Activated CD4-positive, CD25-positive, alpha-beta regulatory T cell (primary cell): ENCODE results near the gene ENGASE.
A peak's percentile ranks its signal among the peaks of the same experiment; 100 is the strongest.

Experiments
- DNase-seq, 4 experiments: peaks; one replicate each; lab custom pipeline; 2025; lab: John Stamatoyannopoulos, UW

ENGASE gene

DNA sequence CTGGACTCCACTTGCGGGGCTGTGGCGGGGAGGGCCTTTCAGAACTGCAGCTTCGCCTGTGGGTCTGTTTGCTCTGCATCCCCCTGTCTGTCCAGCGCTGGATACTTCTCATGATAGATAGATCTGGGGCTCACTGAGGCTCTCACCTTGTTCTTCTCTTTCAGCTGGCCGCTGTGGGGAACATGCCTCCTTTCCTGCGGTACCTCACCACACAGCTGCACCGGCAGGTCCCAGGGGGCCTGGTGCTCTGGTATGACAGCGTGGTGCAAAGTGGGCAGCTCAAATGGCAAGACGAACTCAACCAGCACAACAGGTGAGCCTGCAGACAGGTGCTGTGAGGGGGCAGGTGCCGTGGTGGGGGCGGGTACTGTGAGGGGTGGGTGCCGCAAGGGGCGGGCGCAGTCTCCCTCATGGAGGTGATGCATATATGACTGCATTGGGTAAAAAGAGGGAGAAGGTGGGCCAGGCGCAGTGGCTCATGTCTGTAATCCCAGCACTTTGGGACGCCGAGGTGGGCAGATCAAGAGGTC lies 6.2 kb downstream of the ENGASE start:
- DNase-seq: no peak

DNA sequence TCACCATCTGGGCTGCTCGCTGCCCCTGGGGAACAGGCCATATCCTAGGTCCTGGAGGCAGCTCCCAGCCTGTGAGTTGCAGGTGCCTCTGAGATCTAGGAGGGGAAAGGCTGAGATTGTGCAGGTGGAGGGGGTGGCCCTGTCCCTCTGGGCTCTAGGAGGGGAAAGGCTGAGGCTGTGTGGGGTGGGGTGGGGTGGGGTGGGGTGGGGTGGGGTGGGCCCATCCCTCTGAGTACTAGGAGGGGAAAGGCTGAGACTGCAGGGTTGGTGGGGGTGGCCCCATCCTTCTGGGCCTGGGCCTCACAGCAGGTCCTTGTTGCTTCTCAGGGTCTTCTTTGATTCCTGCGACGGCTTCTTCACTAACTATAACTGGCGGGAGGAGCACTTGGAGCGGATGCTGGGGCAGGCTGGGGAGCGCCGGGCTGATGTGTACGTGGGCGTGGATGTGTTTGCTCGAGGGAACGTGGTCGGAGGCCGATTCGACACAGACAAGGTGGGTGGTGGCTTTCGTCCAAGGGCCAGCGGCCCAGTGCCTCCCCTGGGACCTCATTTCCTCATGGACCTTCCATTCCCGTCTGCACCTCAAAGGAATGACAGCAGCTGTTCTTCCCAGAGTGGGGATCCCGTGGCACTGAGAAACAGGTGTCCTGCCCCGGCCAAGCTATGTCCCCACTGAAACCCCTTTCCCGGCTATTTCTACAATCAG lies 7.1 kb downstream of the ENGASE start:
- DNase-seq: no peak

DNA sequence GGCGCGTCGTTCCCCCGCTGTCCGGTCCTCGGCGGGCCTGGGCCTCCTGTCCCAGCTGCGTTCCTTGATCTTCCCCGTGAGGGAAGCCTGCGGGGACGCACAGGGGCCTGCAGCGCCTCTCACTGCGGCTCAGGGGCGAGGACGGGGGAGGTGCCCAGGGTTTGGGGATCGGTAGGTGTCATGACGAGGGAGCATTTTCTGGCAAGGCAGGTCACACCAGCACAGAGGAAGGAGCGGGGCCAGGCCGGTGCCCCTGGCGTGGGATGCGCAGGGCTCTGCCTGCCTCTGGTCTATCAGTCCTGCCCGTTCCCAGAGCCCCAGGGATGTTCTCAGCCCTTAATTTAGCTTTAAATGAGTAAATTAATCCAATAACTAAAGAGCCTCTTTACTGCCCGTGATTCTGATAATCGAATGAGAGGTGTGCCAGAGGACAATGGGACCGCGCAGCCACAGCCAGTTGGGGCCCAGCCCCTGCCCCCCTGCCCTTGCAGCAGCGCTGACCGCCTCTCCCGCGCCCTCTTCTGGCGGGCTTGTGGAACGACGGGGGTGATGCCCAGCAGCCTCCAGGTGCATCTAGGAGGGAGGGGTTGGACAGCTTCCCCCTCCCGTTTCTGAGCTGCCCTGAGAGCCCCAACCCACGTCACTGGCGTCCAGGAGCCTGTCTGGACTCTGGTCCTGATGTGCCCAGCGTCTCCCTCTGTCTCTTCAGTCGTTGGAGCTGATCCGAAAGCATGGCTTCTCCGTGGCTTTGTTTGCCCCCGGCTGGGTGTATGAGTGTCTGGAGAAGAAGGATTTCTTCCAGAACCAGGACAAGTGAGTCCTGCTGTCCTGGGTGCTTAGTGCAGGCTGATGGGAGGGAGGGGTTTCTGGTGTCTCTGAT lies 7.9 kb downstream of the ENGASE start:
- DNase-seq: peak in 1 of 4 experiments; percentile 18

DNA sequence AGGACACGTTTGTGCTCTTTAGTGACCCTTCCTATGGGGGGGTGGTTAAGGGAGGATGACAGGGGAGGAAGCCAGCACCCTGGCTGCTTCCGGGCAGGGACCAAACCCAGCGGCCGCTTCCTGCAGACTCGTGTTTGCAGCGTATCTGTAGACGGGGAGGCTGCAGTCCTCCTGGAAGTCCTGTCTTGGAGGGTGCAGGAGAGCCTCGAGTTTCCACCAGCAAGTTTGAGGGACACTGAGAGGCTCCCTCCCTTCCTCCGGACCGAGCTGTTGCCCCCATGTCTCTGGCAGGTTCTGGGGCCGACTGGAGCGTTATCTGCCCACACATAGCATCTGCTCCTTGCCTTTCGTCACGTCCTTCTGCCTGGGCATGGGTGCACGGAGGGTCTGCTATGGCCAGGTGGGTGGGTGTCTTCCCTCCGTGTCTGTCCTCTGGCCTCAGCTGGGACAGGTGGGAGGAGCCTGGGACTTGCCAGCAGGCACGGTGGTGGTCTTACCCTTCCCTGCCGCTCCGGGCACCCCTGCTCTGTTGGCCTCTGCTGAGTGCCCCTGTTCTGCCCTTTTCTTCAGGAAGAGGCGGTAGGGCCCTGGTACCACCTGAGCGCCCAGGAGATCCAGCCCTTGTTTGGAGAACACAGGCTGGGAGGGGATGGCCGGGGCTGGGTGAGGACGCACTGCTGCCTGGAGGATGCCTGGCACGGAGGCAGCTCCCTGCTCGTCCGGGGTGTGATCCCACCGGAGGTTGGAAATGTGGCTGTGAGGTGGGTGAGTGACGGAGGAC lies 8.8 kb downstream of the ENGASE start:
- no peak for DNase-seq

DNA sequence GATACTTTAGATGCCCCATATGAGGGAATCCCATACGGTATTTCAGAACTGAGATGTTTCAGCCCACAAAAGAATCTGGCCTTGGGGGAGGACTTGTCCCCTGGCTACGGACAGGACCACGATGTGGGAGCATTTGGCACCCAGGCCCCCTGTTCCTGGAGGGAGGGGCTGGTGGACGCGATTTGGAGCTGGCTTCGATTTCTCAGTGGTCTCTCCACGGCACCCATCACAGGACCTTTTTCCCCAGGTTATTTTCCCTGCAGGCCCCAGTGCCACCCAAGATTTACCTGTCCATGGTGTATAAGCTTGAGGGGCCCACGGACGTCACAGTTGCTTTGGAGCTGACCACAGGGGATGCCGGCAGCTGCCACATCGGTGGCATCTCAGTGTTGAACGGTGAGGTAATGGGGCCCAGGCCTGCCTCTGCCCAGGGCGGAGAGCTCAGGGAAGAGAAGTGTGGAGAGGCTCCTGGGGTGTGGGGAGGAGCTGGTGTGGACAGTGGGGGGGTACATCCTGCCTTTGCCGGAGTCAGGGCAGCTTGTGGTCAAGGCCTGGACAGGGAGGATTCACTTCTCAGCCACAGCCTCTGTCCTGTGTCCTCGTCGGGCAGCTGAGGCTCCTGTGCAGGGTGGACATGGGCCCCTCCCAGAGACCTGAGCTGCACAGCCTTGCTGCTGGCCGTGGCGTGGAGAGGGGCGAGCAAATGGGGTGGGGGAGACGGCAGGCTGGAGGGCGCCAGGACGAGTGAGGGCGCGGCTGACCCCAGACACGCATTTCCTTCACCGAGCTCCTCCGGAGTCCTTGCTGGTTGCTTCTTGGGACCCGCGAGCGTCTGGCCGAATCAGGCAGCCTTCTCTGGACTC lies 9.9 kb downstream of the ENGASE start:
- DNase-seq: no peak

DNA sequence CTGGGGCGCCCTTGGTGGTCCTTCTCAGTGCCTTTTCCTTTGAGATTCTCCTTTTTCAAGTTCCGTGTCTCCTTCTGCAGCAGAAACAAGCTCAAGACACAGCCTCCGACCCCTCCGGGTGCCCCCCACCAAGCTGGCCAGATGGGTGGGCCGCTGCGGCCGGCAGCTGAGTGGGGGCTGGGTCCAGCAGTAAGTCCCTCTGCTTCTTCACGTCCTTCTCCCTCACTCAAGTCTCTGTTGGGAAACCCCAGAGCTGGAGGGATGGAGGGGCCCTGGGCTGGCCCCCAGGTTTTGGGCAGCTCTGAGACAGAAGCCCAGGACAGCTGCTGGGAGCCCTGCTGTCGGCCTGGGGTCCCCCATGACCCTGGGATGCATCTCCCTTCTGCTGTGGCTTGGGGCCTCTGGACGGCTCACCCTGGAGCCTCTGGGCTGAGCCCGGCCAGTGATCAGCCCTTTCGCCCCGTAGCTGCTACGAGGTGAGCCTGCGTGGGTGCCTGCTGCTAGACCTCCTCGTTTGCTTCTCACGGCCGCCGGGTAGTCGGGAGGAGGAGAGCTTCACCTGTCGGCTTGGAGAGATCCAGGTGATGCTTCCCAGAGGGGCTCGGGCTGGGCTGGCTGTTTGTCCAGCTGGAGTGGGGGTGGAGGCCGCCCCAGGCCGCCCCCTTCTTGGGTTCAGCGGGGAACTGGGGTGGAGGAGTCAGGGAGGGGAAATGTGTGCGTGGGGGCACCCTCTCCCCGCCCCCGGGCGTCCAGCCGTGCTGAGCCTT lies 10.7 kb downstream of the ENGASE start:
- DNase-seq: no peak

DNA sequence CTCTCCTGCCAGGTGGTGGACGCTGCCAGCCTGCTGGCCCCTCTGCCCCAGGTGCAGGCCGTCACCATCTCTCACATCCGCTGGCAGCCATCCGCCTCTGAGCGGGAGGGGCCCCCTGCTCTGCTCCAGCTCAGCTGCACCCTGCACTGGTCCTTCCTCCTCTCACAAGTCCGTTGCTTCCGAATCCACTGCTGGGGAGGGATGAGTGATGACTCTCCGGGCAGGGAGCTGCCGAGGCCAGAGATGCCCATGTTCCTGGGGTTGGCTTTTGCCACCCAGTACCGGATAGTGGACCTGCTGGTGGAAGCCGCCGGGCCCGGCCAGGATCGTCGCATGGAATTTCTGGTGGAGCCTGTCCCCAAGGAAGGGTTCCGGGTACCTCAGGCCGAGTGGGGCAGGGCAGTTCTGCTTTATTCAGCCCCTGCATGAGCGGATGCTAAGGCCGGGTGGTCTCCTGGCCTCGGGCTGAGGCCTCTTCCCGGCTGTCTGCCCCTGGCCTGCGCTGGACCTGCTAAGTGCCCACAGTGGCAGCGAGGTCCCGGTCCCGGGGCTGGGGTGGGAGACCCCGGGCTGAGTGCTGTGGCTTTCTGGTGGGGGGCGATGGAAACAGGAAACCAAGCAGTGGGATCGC lies 11.4 kb downstream of the ENGASE start:
- no peak for DNase-seq

DNA sequence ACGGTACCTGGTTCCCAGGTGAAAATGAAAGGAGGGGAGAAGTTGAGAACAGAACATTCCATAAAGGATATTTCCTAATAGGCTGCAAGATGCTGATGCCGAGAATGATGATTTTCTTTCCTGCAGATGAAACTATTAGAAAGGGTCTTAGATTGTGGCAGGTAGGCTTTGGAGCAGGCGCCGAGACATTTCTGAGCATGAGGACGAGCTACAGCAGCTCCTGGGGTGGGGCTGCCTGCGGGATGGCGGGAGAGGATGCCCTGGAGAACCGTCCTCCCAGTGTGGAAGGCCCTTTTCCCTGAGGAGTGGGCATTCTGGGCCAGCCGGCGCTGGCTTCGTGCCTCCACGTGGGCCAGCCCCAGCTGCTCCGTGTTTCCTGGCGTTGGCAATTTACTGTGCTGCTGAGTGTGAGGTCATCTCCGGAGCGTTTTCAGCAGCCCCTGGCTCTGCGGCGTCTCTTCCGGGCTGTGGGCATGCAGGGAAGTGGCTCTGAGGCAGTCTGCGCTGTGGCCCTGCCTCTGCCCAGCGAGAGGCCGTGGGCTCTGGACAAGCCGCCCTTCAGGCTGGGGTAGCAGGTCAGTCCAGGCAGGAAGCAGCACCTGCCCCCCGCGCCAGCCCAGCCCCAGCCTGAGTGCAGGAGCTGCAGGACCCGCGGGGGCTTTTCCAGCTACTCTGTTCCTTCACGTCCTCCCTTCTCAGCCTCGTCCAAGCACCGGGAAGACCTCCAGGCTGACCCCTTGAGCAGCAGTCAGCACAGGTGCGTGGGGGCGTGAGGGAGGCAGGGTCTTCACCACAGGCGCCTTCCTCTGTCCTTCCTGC lies 12.2 kb downstream of the ENGASE start:
- no peak for DNase-seq

DNA sequence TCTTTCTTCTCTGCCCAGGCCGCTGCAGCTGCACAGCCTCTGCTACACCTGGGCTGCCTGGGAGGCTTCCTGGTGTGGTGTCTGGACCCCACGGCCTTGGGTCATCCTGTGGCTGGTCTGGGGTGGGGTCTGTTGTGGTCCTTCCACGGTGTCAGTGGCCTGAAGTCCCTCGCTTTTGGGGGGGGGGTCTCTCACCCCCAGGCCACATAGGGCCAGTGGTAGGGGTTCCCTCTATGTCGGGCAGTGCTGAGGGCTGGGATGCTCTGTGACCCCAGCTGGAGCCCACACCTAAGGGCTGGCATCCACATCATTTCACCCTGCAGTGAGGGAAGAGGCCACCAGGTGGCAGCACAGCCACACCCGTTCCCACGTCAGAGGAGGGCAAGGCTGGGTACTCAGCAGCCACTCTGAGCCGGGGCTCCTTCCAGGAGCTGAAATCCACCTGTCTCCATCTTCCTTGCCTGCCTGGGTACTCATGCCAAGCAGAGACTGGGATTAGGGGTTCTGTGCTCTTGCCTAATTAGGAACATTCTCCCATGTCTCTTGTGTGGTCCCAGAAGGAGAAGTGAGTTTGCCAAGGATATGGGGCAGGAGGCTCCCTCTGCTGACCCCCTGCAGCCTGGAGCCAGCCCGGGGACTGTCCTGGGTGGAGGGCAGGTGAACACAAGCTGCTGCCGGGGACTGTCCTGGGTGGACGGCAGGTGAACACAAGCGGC lies 13.0 kb downstream of the ENGASE start:
- peak; percentile 50 to 70 (median 65) for DNase-seq

DNA sequence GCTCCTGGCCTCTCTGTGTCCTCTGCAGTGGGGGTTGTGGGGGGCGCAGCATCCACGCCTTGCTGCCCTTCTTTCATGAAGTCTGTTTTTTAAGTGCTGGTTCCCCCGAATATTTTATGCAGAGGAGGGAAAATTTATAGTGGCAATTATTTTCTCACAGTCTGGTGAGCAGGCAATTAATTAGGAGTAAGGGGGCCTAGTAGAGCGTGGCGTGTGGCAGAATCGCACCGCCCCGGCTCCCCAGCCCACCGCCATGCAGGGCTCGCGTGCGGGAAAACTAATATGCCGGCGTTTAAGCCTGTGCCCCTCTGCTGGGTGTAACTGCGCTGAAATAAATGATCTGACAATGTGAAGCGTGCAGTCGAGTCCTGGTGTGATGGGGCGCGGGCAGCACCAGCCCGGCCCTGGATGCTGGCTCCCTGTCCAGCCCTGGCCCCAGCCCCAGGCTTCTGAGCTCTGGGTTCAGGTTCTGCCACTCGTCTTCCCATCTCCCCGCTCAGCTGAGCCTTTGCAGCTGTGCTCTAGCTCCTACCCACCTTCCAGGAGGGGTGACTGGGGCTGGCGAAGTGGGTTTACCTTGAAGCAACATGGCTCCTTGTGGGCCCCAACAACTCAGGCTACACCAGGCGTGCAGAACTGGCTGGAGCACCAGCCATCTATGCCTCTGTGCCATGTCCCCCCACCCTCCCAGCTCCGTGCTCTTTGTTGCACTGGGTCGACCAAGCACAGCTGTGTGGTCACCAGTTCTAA lies 13.8 kb downstream of the ENGASE start:
- no peak for DNase-seq

DNA sequence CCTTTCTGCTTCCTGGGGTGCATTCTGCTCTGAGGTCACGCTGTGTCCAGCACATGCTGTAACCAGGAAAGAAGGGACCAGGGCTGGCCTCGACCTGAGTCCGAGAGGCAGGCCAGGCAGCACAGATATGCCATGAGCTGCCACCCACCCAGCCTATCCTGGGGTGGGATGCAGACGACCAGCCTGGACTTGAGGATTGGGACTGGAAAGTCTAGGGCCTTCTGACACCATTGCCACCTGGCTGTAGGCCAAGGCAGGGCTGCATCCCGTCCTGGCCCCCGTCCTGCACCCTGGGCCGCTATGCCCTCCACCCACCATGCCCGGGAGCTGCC lies 14.3 kb downstream of the ENGASE start:
- DNase-seq: no peak

DNA sequence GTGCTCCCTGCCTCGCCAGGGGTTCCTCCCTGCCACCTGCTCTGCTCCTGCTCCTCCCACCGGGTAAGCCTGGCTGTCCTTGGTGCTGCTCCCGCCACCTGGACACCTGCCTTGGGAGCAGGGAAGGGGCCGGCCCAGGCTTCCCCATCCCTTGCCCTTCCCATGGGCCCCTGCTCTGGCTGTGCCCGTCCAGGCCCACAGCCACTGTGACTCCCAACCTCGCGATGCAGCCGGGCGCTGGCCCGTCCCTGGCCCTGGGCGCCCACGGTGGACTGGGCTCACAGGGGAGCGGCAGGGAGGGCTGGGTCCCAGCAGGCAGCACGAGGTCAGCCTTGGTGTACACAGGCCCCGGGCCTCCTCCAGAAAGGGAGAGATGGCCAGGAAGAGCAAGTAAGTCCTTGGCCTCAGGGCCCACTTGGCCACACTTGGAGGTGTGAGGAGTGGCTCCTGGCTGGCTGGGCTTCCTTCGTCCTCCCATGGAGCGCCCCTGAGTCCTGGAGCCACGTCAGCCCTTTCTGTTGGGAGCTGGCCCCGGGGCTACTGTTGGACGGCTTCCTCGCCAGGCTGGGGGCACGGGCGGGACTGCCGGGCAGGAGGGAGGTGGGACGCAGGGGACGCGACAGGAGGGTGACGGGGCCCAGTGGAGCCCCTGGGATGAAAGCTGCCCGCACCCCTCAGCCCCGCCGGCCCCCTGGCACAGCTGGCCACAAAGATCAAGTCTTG lies 15.3 kb downstream of the ENGASE start:
- no peak for DNase-seq

DNA sequence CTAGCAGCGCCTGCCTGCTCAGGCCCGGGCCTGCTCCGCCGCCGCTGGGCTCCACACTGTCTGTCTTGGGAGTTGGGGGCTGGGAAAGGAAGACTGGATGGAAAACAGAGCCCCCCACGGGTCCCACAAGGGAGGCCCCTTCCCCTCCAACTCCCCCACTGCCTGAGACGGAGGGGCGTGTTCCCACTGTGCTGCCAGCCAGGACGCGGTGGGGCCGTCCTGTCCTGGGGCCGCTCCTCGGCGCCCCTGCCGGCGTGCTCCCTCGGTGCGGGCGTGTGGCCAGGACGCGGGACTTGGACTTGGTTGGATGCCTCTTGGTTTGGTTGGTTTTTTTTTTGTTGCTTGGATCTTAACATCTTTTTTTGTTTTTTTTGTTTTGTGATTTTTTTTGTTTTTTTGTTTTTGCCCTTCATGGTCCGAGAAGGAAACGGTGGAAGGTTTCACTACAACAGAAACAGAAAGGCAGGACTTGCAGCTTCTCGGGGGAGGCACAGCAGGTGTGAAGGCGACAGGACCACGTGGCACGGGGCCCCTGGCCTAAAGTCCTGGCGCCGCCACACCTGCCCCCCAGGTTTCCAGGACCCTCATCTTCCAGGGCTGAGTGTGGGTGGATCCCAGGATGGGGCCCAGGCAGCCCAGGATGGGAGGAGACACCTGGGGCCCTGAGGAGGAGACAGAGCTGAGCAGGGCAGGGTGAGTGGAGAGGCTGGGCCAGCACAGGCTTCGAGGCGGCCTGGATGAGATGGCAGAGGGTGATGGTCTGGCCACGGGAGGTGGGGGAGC lies 16.0 kb downstream of the ENGASE start:
- no peak for DNase-seq

DNA sequence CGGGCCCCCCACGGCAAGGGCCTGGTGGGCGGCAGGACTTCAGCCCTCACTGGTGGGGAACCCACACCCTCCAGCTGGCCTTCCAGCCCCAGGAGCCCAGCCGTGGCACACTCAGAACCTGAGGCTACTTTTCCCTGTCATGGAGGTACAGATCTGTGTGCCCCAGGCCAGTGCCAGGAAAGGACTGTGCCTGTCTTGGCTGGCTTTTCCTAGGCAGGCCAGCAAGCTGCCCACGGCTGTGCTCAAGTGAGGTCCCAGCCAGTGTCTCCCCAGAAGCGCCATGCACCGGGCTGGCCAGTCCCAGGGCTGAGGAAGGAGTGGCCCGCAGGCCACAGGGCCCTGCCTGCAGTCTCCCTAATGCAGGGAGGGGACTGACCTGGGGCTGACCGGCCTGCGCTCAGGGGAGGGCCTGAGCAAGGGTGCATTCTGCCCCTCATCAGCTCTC lies 16.6 kb downstream of the ENGASE start:
- DNase-seq: no peak

DNA sequence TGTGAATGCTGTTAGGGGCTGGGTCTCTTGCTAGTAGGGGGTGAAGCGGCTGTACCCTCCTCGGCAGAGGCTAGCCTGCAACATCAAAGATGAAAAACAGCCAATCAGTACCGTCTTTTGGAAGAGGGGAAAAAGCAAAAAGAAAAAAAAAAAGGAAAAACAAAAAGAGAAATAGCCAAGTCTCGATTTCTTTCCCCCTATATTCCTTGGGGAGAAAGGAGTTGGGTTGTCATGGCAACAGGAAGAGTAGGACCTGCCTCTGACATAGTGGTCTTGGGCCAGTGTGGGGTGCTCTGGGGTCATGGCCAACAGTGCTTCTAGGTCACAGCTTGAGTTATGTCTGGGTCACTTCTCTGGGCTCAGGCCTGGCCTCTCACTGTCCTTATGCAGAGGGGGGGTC lies 17.9 kb downstream of the ENGASE start:
- DNase-seq: no peak

DNA sequence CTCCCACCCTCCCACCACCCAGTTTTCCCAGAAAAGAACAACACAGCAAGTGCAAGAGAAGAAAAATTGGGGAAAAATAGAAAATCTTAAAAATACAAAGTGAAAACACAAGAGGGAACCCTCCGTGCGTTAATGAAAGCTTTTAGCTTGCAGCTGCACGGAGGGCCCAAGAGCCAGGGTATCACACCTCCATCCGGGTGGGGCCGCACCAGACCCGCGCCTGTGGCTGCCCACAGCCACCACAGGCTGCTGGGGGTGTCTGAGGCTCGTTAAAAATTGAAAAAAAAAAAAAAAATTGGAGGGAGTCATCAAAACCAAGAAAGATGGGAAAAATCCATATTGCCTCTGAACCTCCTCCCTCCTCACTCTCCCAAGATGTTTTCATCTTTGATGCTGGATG lies 18.6 kb downstream of the ENGASE start:
- DNase-seq: no peak
